Trophoblast cell (in vitro differentiated cells and primary cell): ENCODE data around the gene CPN2.

Experiments used
- DNase-seq, 2 donors: peaks; one replicate each; pipeline ENCODE4 v3.0.0-alpha.2; 2016
- H2AFZ ChIP-seq: 2 replicates; pipeline ENCODE4 v1.6.1; 2013; ENCODE audit warnings: low read length, moderate library complexity, mild to moderate bottlenecking; ENCODE audit not compliant: insufficient read depth, poor library complexity
- H2AK5ac ChIP-seq: 2 replicates; pipeline ENCODE4 v1.6.1; 2013; ENCODE audit warnings: mild to moderate bottlenecking, low read length
- H2BK120ac ChIP-seq: 2 replicates; pipeline ENCODE4 v1.6.1; 2013; ENCODE audit warnings: low read length, mild to moderate bottlenecking, moderate library complexity; ENCODE audit not compliant: insufficient read depth, poor library complexity
- H2BK12ac ChIP-seq: 2 replicates; pipeline ENCODE4 v1.6.1; 2013; ENCODE audit warnings: mild to moderate bottlenecking, low read length, moderate library complexity
- H2BK5ac ChIP-seq: 2 replicates; pipeline ENCODE4 v1.6.1; 2013; ENCODE audit warnings: low read length, low read depth, moderate library complexity, mild to moderate bottlenecking; ENCODE audit not compliant: poor library complexity
- H3K14ac ChIP-seq: 2 replicates; pipeline ENCODE4 v1.6.1; 2013; ENCODE audit warnings: mild to moderate bottlenecking, low read length
- H3K18ac ChIP-seq: 2 replicates; pipeline ENCODE4 v1.6.1; 2013; ENCODE audit warnings: mild to moderate bottlenecking, low read length
- H3K23ac ChIP-seq: 2 replicates; pipeline ENCODE4 v1.6.1; 2013; ENCODE audit warnings: low read length
- H3K27ac ChIP-seq: 2 replicates; pipeline ENCODE4 v1.5.1; 2013; ENCODE audit warnings: low read depth, mild to moderate bottlenecking, inconsistent platforms, low read length, moderate library complexity
- H3K27me3 ChIP-seq: 2 replicates; pipeline ENCODE4 v1.6.1; 2013; ENCODE audit warnings: inconsistent platforms, mild to moderate bottlenecking, low read length, moderate library complexity; ENCODE audit not compliant: insufficient read depth
- H3K36me3 ChIP-seq, 2 experiments: 1 replicate in 1 of 2; 2 replicates in 1 of 2; pipeline ENCODE4 v1.6.1; 2013; ENCODE audit warnings: low read length in 2 of 2, mild to moderate bottlenecking in 2 of 2, moderate library complexity in 1 of 2; ENCODE audit not compliant: insufficient read depth in 2 of 2, control insufficient read depth in 1 of 2
- H3K4ac ChIP-seq: 2 replicates; pipeline ENCODE4 v1.6.1; 2013; ENCODE audit warnings: low read depth, mild to moderate bottlenecking, low read length, moderate library complexity
- H3K4me1 ChIP-seq, 2 experiments: 1 replicate in 1 of 2; 2 replicates in 1 of 2; pipeline ENCODE4 v1.6.1; 2013; ENCODE audit warnings: low read length in 2 of 2, mild to moderate bottlenecking in 2 of 2, moderate library complexity in 1 of 2; ENCODE audit not compliant: insufficient read depth in 2 of 2, control insufficient read depth in 1 of 2
- H3K4me2 ChIP-seq: 2 replicates; pipeline ENCODE4 v1.6.1; 2013; ENCODE audit warnings: inconsistent platforms, mild to moderate bottlenecking, low read length, moderate library complexity
- H3K4me3 ChIP-seq: 2 replicates; pipeline ENCODE4 v1.5.1; 2013; ENCODE audit warnings: mild to moderate bottlenecking, low read depth, low read length, inconsistent platforms
- H3K79me1 ChIP-seq: one replicate; pipeline ENCODE4 v1.6.1; 2013; ENCODE audit warnings: low read length
- H3K79me2 ChIP-seq: 2 replicates; pipeline ENCODE4 v1.6.1; 2013; ENCODE audit warnings: low read length, mild to moderate bottlenecking; ENCODE audit not compliant: control insufficient read depth, insufficient read depth, poor library complexity
- H3K9ac ChIP-seq: 2 replicates; pipeline ENCODE4 v1.6.1; 2013; ENCODE audit warnings: mild to moderate bottlenecking, low read length
- H3K9me3 ChIP-seq: 2 replicates; pipeline ENCODE4 v1.6.1; 2013; ENCODE audit warnings: low read depth, mild to moderate bottlenecking, control low read depth, inconsistent platforms, low read length; ENCODE audit not compliant: insufficient read depth
- H4K12ac ChIP-seq: 2 replicates; pipeline ENCODE4 v1.6.1; 2013; ENCODE audit warnings: low read depth, mild to moderate bottlenecking, low read length, moderate library complexity
- H4K8ac ChIP-seq: 2 replicates; pipeline ENCODE4 v1.6.1; 2013; ENCODE audit warnings: low read depth, mild to moderate bottlenecking, low read length, moderate library complexity
- H4K91ac ChIP-seq: one replicate; pipeline ENCODE4 v1.6.1; 2013; ENCODE audit warnings: low read depth, mild to moderate bottlenecking, low read length, moderate library complexity
- WGBS: extraction: QIAGEN DNeasy Blood & Tissue Kit; methylation state at CpG from one replicate; pipeline ENCODE4 v1.1.7; 2013; ENCODE audit warnings: missing lambda C conversion rate; ENCODE audit not compliant: insufficient read length, insufficient coverage; ENCODE audit errors: extremely low coverage; 5-methylcytosine and 5-hydroxymethylcytosine counted together

CPN2 gene

DNA sequence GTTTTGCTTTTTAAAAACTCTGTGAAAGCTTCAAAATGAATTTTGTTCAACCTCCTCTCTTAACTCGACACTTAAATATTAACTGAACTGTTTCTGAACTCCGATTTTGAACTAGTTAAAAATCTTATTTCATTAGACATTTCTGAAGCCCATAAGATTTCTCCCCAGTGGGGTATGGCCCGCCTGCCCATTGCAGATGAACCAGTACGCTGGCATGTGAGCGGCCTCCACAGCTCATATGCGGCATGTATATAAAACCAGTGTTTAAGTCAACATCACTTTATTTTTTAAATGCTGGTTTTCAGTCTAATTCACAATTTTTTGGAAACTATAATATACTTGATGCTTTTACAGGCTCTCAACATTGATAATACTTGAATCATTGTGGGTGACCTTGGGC, 50.2 kb downstream of the CPN2 start:
- Histone ChIP-seq H4K12ac (no peak overlapping the region), H3K18ac (no peak overlapping the region), H2AK5ac (no peak overlapping the region), H3K9me3 (peaks cover 3% of the 10 kb centered on the region), H3K4me1 (peaks cover 14 to 19% of the 10 kb centered on the region in 2 experiments), H3K27me3 (no peaks in the 10 kb centered on the region), H3K23ac (no peak overlapping the region), H2BK12ac (no peak overlapping the region), H4K8ac (no peak overlapping the region), H2BK5ac (no peak overlapping the region), H2BK120ac (no peak overlapping the region), H3K14ac (no peak overlapping the region), H3K79me2 (peaks cover 6% of the 10 kb centered on the region), H4K91ac (peak overlapping the region; percentile 69), H3K4me3 (no peak overlapping the region), H2AFZ (no peak overlapping the region), H3K36me3 (no peaks in the 10 kb centered on the region), H3K4ac (no peak overlapping the region), H3K27ac (no peak overlapping the region), H3K4me2 (no peak overlapping the region), H3K9ac (no peak overlapping the region), H3K79me1 (peaks cover 13% of the 10 kb centered on the region)
- WGBS: no CpG with 5 or more reads among the region's 6 CpGs
- no peak for DNase-seq

GRCh38 chr3:194300382-194300758, 50.8 kb downstream of the CPN2 start:
- peaks cover 15% of the 10 kb centered on the region for H3K79me1 ChIP-seq
- H2BK12ac ChIP-seq: peak overlapping the region; percentile 27
- H3K23ac ChIP-seq: no peak overlapping the region
- no peaks in the 10 kb centered on the region for H3K36me3 ChIP-seq
- no CpG with 5 or more reads among the region's 13 CpGs for WGBS
- no peak overlapping the region for H2AK5ac ChIP-seq
- H3K4ac ChIP-seq: no peak overlapping the region
- peak overlapping the region; percentile 32 for H3K18ac ChIP-seq
- peaks cover 10 to 16% of the 10 kb centered on the region in 2 experiments for H3K4me1 ChIP-seq
- H4K8ac ChIP-seq: no peak overlapping the region
- H3K27ac ChIP-seq: peak overlapping the region; percentile 39
- no peak overlapping the region for H3K9ac ChIP-seq
- no peaks in the 10 kb centered on the region for H3K27me3 ChIP-seq
- peak overlapping the region; percentile 71 for H2BK5ac ChIP-seq
- peaks cover 6% of the 10 kb centered on the region for H3K79me2 ChIP-seq
- peak overlapping the region; percentile 77 for H4K91ac ChIP-seq
- no peak overlapping the region for H2AFZ ChIP-seq
- peak overlapping the region; percentile 5 for H3K14ac ChIP-seq
- H3K9me3 ChIP-seq: peaks cover 3% of the 10 kb centered on the region
- H4K12ac ChIP-seq: peak overlapping the region; percentile 5
- H2BK120ac ChIP-seq: peak overlapping the region; percentile 52
- DNase-seq: peak; percentile 71 to 72
- H3K4me3 ChIP-seq: no peak overlapping the region
- no peak overlapping the region for H3K4me2 ChIP-seq

- Histone ChIP-seq H3K4ac (peak overlapping the region; percentile 10), H3K36me3 (no peaks in the 10 kb centered on the region), H3K79me1 (peaks cover 18% of the 10 kb centered on the region), H3K79me2 (peaks cover 6% of the 10 kb centered on the region), H3K18ac (no peak overlapping the region), H2AK5ac (peak overlapping the region; percentile 94), H3K4me2 (no peak overlapping the region), H4K91ac (peak overlapping the region; percentile 80), H3K14ac (no peak overlapping the region), H4K12ac (no peak overlapping the region), H3K9me3 (no peaks in the 10 kb centered on the region), H3K4me1 (peaks cover 11 to 25% of the 10 kb centered on the region in 2 experiments), H3K27me3 (no peaks in the 10 kb centered on the region), H3K27ac (no peak overlapping the region), H3K4me3 (no peak overlapping the region), H2BK12ac (peak overlapping the region; percentile 97), H4K8ac (peak overlapping the region; percentile 18), H2BK5ac (no peak overlapping the region), H2BK120ac (no peak overlapping the region), H3K9ac (no peak overlapping the region), H3K23ac (no peak overlapping the region), H2AFZ (no peak overlapping the region)
- DNase-seq: no peak
- WGBS: no CpG with 5 or more reads among the region's 19 CpGs
These were observed 52.5 kb downstream of the CPN2 start for GRCh38 chr3:194298331-194299227.

- Histone ChIP-seq H3K79me1 (peaks cover 18% of the 10 kb centered on the region), H3K79me2 (peaks cover 6% of the 10 kb centered on the region), H3K4me1 (peaks cover 11 to 21% of the 10 kb centered on the region in 2 experiments), H4K8ac (peak overlapping the region; percentile 92), H3K27me3 (no peaks in the 10 kb centered on the region), H4K91ac (peak overlapping the region; percentile 95), H2AK5ac (no peak overlapping the region), H2BK120ac (peak overlapping the region; percentile 98), H3K14ac (peak overlapping the region; percentile 78), H3K27ac (peak overlapping the region; percentile 97), H3K4me2 (peak overlapping the region; percentile 88), H3K9me3 (no peaks in the 10 kb centered on the region), H3K4me3 (no peak overlapping the region), H3K36me3 (no peaks in the 10 kb centered on the region), H3K4ac (peak overlapping the region; percentile 89), H2BK12ac (peak overlapping the region; percentile 97), H4K12ac (peak overlapping the region; percentile 86), H2AFZ (peak overlapping the region; percentile 68), H2BK5ac (peak overlapping the region; percentile 82), H3K18ac (peak overlapping the region; percentile 83), H3K23ac (no peak overlapping the region), H3K9ac (no peak overlapping the region)
- peak; percentile 42 to 72 for DNase-seq
- no CpG with 5 or more reads among the region's 47 CpGs for WGBS
These were observed 54.5 kb downstream of the CPN2 start for GRCh38 chr3:194296454-194297263.
